ENCODE data around the gene CLEC20A. TPM values are rescaled to one million over a fixed set of nuclear protein-coding genes. Genes with fewer than 3 reads are reported as not detected.

The CLEC20A gene
- total RNA-seq, 2 donors from 2014 or later = 0.33 to 1.5 TPM

- H3K27ac ChIP-seq (ENCODE audit: low read depth, low read length) = no peak overlapping the region
- H3K9ac ChIP-seq (ENCODE audit: extremely low read depth, low read length, poor library complexity, severe bottlenecking) = no peak overlapping the region
- no peaks in the 10 kb centered on the region for H3K27me3 ChIP-seq (ENCODE audit: control insufficient read depth, insufficient read depth, low read length, poor library complexity, severe bottlenecking)
- H3K4me3 ChIP-seq (ENCODE audit: low read length) = no peak overlapping the region
- no peak for TF ChIP-seq CTCF (conservative IDR thresholded peaks at IDR 0.05)
- H3K36me3 ChIP-seq (ENCODE audit: control insufficient read depth, insufficient read depth, low read length) = no peaks in the 10 kb centered on the region
- Mint-ChIP-seq H3K4me3 (peak overlapping the region; percentile 88), H3K27me3 (ENCODE audit: insufficient read depth) (peaks cover 5% of the 10 kb centered on the region), H3K4me1 (peaks cover 29% of the 10 kb centered on the region), H3K27ac (no peak overlapping the region), H3K9me3 (no peaks in the 10 kb centered on the region), H3K36me3 (ENCODE audit: low read depth) (peaks cover 6% of the 10 kb centered on the region)
- DNase-seq = no peak
- WGBS, 2 experiments (ENCODE audit: insufficient coverage in 1 of 2, insufficient read length in 1 of 2) = 92 to 97% methylated on average over 6 to 7 of the region's 7 CpGs
- H3K4me1 ChIP-seq (ENCODE audit: control insufficient read depth, insufficient read depth, low read length) = peaks cover 10% of the 10 kb centered on the region
- H3K9me3 ChIP-seq (ENCODE audit: control insufficient read depth, low read length) = no peaks in the 10 kb centered on the region
These were observed 43.9 kb upstream of the CLEC20A start for GRCh38 chr1:178540646-178541045.

- WGBS, 2 experiments (ENCODE audit: insufficient coverage in 1 of 2, insufficient read length in 1 of 2) = 93 to 95% methylated on average over 5 to 6 of the region's 6 CpGs
- H3K4me1 ChIP-seq (ENCODE audit: control insufficient read depth, insufficient read depth, low read length) = peaks cover 10% of the 10 kb centered on the region
- no peak for DNase-seq
- no peak overlapping the region for H3K9ac ChIP-seq (ENCODE audit: extremely low read depth, low read length, poor library complexity, severe bottlenecking)
- Mint-ChIP-seq H3K9me3 (no peaks in the 10 kb centered on the region), H3K4me1 (peaks cover 29% of the 10 kb centered on the region), H3K27me3 (ENCODE audit: insufficient read depth) (peaks cover 5% of the 10 kb centered on the region), H3K36me3 (ENCODE audit: low read depth) (peaks cover 3% of the 10 kb centered on the region), H3K4me3 (no peak overlapping the region), H3K27ac (no peak overlapping the region)
- H3K27me3 ChIP-seq (ENCODE audit: control insufficient read depth, insufficient read depth, low read length, poor library complexity, severe bottlenecking) = no peaks in the 10 kb centered on the region
- TF ChIP-seq CTCF (conservative IDR thresholded peaks at IDR 0.05) = no peak
- no peak overlapping the region for H3K4me3 ChIP-seq (ENCODE audit: low read length)
- no peaks in the 10 kb centered on the region for H3K36me3 ChIP-seq (ENCODE audit: control insufficient read depth, insufficient read depth, low read length)
- no peaks in the 10 kb centered on the region for H3K9me3 ChIP-seq (ENCODE audit: control insufficient read depth, low read length)
- H3K27ac ChIP-seq (ENCODE audit: low read depth, low read length) = no peak overlapping the region
These were observed 43.4 kb upstream of the CLEC20A start for GRCh38 chr1:178540204-178540603.

GRCh38 chr1:178539291-178539690, 42.5 kb upstream of the CLEC20A start:
- WGBS, 2 experiments (ENCODE audit: insufficient coverage in 1 of 2, insufficient read length in 1 of 2) = 91 to 93% methylated on average over 5 to 7 of the region's 7 CpGs
- Mint-ChIP-seq H3K27ac (no peak overlapping the region), H3K9me3 (no peaks in the 10 kb centered on the region), H3K4me1 (peaks cover 22% of the 10 kb centered on the region), H3K27me3 (ENCODE audit: insufficient read depth) (peaks cover 5% of the 10 kb centered on the region), H3K4me3 (no peak overlapping the region), H3K36me3 (ENCODE audit: low read depth) (no peaks in the 10 kb centered on the region)
- H3K27me3 ChIP-seq (ENCODE audit: control insufficient read depth, insufficient read depth, low read length, poor library complexity, severe bottlenecking) = no peaks in the 10 kb centered on the region
- no peaks in the 10 kb centered on the region for H3K36me3 ChIP-seq (ENCODE audit: control insufficient read depth, insufficient read depth, low read length)
- no peak for DNase-seq
- H3K4me1 ChIP-seq (ENCODE audit: control insufficient read depth, insufficient read depth, low read length) = peaks cover 10% of the 10 kb centered on the region
- no peak overlapping the region for H3K27ac ChIP-seq (ENCODE audit: low read depth, low read length)
- no peaks in the 10 kb centered on the region for H3K9me3 ChIP-seq (ENCODE audit: control insufficient read depth, low read length)
- no peak overlapping the region for H3K9ac ChIP-seq (ENCODE audit: extremely low read depth, low read length, poor library complexity, severe bottlenecking)
- no peak overlapping the region for H3K4me3 ChIP-seq (ENCODE audit: low read length)
- no peak for TF ChIP-seq CTCF (conservative IDR thresholded peaks at IDR 0.05)

All from endodermal cell (in vitro differentiated cells).